GM04503 (cell line): Measurements from ENCODE around the gene KCNB1.

Experiments
- DNase-seq: peaks from one replicate; pipeline ENCODE4 v3.0.0-alpha.2; 2012; ENCODE audit warnings: low read depth

Gene KCNB1

DNA sequence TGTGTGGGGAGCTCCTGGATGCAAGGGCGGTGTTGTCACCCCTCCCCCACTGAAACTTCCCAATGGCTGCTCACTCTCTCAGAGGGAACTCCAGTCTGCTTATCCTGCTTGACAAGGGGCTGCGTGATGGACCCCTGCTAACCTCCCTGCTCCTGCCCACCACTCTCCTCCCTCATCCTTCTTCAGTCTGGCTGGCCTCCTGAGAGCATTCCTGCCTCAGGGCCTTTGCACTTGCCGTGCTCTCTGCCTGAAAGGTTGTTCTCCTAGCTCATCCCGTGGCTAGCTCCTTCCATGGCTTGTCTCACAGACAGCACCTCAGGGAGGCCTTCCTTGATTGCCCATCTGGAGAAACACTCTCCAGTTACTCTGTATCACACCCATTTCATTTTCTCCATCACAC is 130.7 kb downstream of the KCNB1 start:
- no peak for DNase-seq

DNA sequence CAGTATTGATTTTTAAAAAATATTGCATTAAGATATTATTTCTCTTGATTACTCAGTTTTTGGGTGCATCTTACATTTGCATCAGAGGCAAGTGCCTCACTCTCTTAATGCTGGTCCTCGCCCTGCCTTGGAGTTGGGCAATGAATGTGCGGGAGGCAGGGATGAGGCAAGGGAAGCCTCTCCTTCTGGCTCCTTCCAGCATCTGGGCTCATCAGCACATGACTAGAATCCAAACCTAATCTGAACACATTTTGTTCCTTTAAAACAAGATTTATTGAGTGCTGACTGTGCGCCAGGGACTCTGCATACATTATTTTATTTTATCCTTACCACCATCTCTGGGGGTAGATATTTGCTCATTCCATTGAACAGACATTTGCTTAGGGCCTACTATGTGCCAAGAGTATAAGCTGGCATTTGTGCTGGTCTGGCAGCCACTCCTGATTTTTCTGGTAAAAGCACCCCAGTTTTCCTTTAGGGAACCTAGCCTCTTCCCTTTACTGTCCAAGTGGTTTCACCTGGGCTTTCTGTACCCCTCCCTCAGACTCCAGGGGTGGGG is 132.7 kb downstream of the KCNB1 start:
- no peak for DNase-seq

DNA sequence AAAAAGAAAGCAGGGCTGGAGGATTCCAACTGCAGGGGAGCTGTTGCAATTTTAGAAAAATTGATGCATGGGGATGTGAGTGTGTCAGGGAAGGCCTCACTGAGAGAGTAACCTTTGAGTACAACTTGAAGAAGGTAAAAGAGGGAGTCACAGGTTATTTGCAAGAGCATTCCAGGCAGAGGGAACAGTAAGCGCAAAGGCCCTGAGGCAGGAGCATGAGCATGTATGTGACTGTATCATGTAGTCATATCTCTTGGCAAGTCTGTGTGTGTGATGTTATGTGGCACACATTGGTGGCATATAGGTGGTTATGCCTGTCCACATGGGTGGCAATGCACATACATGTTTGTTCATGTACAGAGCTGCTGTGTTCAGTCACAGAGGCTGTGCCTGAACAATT is 133.4 kb downstream of the KCNB1 start:
- DNase-seq, result no peak

DNA sequence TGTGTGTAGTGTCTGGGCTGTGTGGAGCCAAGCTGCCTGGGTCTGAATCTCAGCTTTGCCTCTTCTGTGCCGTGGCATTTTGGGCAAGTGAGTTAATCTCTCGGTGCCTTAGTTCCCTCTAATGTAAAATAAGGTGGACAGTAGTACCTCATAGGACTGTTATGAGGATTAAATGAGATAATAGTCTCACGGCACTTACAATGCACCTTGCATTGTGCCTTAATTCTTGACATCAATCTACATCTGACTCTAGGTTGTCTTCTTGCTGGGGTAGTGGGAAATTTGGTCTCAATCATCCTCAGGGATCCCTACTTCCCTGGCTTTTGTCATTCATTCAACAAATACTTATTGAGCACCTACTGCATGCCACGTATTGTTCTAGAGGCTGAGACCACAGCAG is 133.9 kb downstream of the KCNB1 start:
- DNase-seq, result no peak

DNA sequence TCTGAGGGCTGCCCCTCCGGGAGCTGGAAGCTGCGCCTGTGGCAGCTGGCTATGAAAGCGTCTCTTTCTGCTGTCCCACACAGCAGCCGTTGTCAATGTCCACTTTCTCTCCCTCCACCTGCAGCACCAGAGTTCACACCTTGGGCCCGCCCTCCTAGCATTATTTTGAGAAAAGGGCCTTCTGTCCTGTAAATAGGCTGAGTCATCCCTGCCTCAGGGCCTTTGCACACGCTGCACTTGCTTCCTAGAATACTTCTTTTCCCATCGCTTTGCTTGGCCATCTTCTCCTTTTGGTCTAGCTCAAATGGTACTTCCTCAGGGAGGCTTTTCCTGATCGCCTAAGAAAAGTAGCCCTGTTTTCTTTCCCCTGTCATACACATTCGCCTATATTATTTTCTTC is 135.3 kb downstream of the KCNB1 start:
- no peak for DNase-seq

DNA sequence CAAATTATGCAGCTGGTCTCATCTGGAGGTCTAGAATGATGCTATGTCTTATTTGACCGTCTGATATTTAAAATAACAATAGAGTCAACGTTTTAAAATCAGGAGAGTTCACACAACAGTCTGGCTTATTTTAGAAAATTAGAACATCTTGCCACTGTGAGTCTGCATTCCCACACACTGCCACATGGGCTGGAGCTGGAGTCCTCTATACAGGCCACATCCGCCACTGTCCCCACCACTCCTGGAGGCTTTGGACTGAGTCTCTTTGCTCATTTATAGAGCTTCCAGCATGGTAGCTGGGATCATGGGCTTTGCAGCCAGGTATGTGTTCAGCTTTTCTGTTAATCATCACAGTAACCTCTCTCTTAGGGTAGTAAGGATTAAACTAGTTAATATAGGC is 135.8 kb downstream of the KCNB1 start:
- DNase-seq, result no peak

DNA sequence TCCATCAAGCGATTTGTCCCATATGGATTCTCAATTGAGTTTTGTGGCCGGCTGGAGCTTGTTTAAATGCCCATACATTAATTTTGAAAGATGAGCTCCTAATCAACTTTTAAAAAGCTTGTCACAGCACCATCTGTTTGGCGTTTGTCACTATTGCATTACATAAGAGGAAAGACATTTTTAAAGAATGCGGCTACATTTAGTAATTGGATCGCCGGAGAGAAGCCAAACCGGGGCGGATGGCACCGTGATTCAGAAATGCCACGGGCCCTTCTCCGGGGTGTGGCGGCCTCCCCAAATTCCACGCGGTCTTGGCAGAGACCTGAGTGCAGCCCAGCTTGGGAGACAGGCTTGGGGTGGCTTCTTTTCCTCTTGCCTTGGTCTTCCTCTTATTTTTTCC is 136.9 kb downstream of the KCNB1 start:
- peak; percentile 75 for DNase-seq

DNA sequence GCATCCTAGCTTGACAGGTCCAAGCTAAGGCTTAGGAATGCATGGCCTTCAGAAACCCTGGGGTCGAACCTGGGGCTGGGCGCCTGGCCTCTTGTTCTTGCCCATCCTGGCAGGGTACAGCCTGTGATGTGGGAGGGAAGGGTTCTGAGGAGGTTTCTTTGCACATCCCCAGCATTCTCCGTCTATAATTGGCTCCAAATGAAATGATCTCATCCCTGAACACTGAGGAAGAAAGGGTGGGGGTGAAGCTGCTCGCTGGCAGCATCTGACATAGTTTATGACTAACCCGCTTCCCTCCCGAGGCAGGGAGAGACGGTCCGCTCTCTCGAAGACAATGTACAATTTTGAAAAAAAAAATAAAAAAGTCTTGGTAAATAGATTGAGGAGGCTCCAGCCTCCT is 137.5 kb downstream of the KCNB1 start:
- DNase-seq, result peak; percentile 91

DNA sequence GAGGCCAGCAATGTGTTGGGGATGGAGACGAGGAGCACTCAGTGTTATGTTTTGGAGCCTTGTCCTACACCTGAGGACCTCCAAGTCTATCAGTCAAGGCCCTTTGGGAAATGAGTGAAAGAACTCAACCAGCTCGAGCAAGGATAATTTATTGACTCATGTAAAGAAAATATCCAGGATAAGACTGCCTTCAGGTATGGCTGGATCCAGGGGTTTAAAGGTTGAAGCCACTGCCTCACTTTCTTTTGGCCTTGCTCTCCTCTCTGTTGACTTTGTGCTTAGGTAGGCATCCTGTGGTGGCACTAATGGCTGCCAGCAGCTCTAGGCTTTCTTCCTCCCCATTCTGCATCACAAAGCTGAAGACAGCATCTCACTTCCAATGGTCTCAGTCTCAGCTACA is 138.3 kb downstream of the KCNB1 start:
- DNase-seq, result no peak

DNA sequence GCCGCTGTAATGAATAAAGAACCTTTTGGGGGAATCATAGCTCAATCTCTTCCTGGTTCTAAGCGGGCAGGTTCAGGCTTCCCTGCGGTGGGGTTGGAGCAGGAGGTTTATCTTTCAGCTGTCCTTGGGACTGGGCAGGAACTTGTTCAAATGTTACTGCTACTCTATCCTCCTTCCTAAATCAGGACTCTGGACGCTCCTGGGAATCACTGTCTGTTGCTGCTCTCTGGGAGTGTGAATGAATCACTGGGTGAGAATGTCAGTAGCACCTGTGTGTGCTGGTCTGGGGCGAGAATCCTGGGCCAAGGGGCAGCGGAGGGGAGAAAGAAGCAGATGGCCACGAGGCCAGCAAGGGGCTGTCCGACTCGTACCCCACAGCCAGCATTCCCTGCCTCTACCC is 139.2 kb downstream of the KCNB1 start:
- no peak for DNase-seq

DNA sequence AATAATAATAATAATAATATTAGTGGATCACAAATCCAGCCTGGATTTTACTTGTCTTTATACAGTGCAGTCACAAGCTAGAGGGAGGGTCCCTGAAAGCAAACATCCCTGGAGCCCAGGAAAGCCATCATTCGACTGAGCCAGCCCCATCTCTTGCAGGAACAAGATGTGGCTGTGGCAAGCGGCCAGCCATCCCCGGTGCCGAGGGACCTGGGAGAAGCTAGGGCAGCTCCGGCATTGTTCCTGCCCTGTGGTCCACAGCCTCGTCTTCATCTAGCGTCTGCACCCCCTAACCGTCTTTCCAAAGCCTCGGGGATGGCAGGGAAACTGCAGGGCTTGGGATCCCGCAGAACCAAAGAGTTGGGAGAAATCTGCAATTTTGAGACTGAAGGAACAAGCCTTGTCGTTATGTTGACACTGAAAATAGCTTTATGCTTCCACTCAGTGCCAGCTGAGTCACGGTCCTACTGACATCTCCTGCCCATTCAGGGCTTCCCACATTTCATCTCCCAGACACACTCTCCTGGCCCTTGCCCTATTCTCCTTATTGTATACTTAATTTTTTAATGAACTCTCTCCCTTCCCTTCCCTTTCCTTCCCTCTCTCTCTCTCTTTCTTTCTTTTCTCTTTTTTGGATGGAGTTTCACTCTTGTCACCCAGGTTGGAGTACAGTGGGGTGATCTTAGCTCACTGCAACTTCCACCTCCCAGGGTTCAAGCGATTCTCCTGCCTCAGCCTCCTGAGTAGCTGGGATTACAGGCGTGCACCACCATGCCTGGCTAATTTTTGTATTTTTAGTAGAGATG is 142.1 kb downstream of the KCNB1 start:
- DNase-seq, result no peak

DNA sequence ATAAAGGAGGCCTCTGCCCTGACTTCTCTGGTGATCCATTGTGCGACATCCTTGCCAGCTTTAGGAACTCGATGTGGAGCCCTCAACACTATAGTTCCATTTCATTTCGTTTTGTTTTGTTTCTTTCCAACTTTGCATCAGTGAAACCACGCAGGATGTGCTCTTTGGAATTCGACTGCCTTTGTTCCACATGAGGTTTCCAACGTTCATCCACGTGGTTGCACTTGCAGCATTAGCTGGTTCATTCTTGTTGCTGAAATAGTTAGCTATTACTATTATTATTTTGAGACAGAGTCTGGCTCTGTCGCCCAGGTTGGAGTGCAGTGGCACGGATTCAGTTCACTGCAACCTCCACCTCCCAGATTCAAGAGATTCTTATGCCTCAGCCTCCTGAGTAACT is 143.3 kb downstream of the KCNB1 start:
- DNase-seq, result no peak

DNA sequence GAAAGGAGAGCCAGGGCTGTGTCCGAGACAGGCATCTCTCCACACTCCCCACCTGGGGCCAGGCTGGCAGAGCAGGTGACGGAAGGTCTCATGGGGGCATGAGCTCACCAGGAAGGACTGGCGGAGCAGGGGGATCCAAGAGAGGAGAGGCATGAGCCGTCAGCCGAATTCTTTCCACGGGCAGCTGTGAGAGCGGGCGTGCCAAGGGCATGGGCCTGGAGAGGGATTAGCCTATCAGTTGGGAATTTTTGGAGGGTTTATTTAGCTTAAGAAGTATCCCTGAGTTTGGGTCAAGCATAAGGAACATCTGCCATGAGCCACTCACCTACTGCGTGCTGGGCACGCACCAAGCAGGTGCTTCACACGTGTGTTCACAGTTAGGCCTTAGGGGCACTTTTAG is 144.4 kb downstream of the KCNB1 start:
- DNase-seq, result no peak

DNA sequence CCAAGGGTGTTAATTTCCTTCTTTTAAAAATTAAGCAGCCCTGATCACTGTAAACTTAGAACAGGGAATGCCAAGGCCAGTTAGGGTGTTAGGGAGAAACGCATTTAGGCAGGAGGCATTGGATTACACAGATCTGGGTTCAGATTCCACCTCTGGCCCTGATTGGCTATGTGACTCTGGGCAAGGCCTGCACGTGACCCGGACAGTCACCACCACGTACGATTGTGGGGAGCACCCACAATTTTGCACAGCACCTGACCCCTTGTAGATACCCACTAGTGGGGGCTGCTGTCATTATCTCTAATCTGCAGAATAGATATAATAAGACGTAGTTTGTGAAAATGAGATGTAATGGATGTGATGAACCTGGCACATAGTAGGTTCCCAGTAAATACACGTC is 145.1 kb downstream of the KCNB1 start:
- no peak for DNase-seq

DNA sequence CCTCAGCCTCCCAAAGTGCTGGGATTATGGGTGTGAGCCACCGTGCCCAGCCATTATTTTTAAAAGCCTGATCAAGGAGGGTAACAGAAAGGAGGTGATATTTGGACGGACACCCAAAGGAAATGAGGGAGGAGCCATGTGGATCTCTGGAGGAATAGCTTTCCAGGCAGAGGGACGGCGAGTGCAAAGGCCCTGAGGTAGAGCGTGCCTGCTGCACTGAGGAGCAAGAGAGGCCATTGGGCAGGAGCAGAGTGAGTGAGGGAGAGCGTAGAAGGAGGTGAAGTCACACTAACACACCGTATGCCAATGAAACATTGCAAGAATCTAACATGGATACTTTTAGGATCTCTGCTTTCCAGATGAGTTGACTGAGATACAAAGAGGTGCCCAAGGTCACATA is 145.7 kb downstream of the KCNB1 start:
- no peak for DNase-seq

DNA sequence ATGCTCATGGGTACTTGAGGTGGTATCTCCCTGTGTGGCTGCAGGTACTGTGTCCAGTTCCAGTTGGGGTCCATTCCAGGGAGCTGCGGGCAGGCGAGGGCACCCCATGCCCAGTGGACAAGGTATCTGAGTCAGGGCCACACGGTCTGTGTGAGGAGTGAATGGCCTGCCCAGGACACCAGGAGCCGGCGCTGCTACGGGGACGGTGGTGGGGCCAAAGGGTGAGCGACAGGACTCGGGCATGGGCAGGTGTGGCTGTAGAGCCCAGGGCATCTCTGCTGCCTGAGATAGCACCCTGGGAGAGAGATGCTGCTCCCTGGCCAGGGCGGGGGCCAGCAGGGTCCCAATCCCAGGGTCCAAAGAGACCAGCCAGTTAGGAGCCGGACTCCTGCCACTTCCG is 147.0 kb downstream of the KCNB1 start:
- DNase-seq, result no peak

DNA sequence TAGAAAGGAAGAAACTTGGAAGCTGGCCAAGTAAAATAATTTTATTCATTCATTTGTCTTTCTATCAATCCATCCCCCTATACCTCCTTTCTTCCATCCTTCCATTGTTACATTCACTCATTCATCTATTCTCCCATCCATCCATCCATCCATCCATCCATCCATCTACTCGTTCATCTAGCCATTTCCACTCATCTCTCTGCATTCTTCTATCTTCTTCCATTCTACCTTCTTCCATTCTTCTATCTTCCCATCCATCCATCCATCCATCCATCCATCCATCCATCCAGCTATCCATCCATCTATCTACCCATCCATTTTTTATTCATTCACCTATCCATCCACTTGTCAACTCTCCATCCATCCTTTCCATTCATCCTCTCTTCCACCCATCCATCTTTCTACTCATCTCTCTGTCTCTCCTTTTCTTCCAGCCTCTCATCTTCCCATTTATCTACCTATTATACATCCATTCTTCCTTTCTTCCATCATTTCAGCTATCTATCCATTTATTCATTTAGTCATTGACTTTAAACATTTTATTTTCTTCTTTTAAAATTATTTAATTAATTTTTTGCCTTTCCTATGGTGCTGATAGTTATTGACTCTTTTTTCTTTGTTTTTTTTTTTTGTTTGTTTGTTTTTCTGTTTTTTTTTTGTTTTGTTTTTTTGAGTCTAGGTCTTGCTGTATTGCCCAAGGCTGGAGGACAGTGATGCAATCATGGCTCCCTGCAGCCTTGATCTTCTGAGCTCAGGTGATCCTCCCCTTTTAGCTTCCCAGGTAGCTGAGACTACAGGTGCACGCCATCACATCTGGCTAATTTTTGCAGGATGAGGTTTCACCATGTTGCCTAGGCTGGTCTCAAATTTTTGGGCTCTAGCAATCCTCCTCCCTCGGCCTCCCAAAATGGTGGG is 151.5 kb downstream of the KCNB1 start:
- no peak for DNase-seq

DNA sequence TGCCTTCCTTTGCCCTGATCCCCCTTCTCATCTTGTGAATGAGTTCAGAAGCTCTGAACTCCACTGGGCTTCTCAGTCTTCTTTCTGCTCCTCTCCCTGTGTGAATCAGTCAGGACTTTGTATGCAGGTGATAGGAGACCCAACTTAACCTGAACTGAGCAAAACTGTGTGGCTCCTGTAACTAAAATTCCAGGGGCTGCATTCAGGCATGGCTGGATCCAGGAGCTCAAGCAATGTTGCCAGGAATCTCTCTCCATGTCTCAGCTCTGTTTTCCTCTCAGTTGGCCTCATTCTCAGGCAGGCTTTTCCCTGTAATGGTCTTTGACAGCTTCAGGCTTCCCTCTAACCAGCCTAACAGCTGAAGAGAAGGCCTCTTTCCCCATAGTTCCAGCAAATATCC is 153.7 kb downstream of the KCNB1 start:
- DNase-seq, result no peak

DNA sequence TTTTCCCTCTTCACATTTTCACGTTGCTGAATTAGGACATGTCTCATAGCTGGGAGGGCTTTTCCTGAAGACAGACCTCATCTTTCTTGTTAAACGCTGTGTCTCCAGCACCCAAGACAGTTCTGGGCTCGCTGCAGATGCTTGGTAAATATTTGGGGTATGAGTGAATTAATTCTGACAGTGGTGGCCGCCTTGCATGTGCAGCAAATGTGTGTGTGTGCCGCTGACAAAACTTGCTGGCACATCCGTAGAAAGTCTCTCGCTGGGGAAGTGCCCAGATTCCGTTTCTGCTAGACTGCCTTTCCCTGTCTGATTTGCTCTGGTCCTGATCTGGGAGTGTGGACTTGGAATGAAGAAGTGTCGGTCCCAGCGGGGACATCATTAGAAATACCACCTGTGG is 156.4 kb downstream of the KCNB1 start:
- peak; percentile 63 for DNase-seq

DNA sequence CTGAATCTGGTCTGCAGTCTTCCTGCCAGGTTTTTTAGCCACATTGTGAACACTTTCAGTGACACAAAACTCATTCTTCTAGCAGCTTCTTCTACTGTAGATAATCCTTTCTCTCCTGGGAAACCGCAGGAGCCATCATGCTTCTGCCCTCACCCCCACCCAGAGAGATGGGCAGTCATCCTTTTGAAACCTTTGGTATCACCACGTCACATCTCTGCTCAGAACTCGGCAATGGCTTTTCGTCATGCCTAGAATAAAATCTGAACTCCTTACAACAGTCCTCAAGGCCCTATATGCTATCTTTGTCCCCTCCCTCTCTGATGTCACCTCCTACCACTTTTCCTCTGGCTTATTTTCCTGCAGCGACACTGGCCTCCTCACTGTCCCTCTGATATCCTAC is 158.2 kb downstream of the KCNB1 start:
- DNase-seq, result no peak

DNA sequence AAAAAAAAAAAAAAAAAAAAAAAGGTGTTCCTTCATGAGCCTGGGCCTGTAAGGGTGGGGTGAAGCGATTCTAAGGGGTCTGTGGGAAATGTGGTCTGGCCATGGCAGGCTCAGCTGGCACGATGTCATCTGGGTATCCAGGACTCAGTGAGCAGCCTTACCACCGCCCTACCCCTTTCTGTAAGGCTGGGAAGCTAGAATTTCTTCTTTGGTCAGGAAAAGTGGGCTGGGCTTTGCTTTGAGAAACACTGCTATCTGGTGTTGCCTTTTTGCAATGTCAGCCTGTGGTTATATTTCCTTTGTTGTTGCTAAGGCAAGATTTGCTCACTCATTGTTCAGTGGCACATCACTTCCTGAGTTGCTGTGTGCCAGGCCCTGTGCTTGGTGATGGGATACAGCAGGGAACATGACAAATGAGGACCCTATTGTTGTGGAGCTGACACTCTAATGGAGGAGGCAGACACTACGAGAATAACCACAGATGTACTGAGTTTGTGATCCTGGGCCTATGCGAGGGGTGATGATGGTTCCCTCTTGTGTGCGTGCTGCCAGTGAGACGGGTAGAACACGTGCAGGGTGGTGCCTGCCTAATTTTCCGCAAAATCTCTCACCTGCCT is 158.7 kb downstream of the KCNB1 start:
- peak; percentile 52 for DNase-seq

DNA sequence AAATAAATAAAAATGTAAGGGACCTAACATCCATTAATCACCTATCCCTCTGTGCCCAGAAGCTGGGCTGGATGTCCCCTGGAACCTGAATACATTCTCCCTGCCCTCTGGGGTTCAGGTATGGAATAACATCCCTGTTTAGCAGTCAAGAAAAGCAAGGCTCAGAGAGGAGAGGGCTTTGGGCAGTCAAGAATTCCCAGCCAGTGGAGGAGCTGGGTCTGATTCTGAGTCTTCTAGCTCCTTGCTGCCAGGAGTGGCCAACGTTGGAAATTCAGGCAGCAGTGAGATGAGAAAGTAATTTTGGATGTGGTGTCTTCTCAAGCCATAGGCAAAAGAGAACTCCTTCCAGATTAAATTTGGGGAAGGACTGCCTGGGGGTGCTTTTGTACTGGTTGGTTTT is 162.0 kb downstream of the KCNB1 start:
- no peak for DNase-seq
